ENCODE data around the gene SMIM20. TPM values are rescaled to one million over a fixed set of nuclear protein-coding genes. Genes with fewer than 3 reads are reported as not detected.
A peak's percentile ranks its signal among the peaks of the same experiment; 100 is the strongest.
"Not testable (repeated sequence)": the region's sequence is repeated elsewhere in the genome, so short reads cannot be mapped to it uniquely, and the experiment has no call there.

The SMIM20 gene
- 10 to 100 TPM; 12.2 to 17.1 (median 15.1) TPM for total RNA-seq

- H3K36me3 ChIP-seq, result no peaks in the 10 kb centered on the region
- 2% methylated on average over 57 of the region's 57 CpGs for WGBS
- peaks cover 23% of the 10 kb centered on the region for H3K4me1 ChIP-seq
- H3K4me3 ChIP-seq, result peak within 1 kb of the TSS; percentile 70
- peak within 1 kb of the TSS; percentile 85 for H3K27ac ChIP-seq
- TF ChIP-seq CTCF (IDR thresholded peaks at IDR 0.05) (no peak), EP300 (IDR thresholded peaks at IDR 0.05) (no peak), POLR2A (IDR thresholded peaks at IDR 0.05) (peak in 1 of 2 donors; percentile 53), POLR2AphosphoS5 (IDR thresholded peaks at IDR 0.05) (peak in 2 of 3 donors; percentile 24 to 54)
- DNase-seq (ENCODE audit: low spot score in 2 of 2), result peak; percentile 94 to 95
- no peaks in the 10 kb centered on the region for H3K27me3 ChIP-seq
- H3K9me3 ChIP-seq, result no peaks in the 10 kb centered on the region
Measured at GRCh38 chr4:25913851-25914669, at the start of gene SMIM20. TSS of gene SMIM20 (plus strand) at chr4:25914220. CDS start at chr4:25914314, 94 bp downstream.

GRCh38 chr4:25865586-25865985 lies 48.4 kb upstream of the SMIM20 start:
- H3K9me3 ChIP-seq, result no peaks in the 10 kb centered on the region
- H3K36me3 ChIP-seq, result no peaks in the 10 kb centered on the region
- no peak overlapping the region for H3K27ac ChIP-seq
- WGBS, result 46% methylated on average over 4 of the region's 4 CpGs
- TF ChIP-seq EP300 (IDR thresholded peaks at IDR 0.05), result no peak
- no peak for TF ChIP-seq POLR2A (IDR thresholded peaks at IDR 0.05)
- no peak for TF ChIP-seq CTCF (IDR thresholded peaks at IDR 0.05)
- TF ChIP-seq POLR2AphosphoS5 (IDR thresholded peaks at IDR 0.05), result no peak
- DNase-seq (ENCODE audit: low spot score in 2 of 2), result no peak
- H3K27me3 ChIP-seq, result no peaks in the 10 kb centered on the region
- H3K4me3 ChIP-seq, result no peak overlapping the region
- H3K4me1 ChIP-seq, result peaks cover 26% of the 10 kb centered on the region

- DNase-seq (ENCODE audit: low spot score in 2 of 2); H3K9me3 ChIP-seq; H3K27ac ChIP-seq; H3K27me3 ChIP-seq; H3K36me3 ChIP-seq; H3K4me3 ChIP-seq: not testable (repeated sequence)
- WGBS, result 91% methylated on average over 4 of the region's 4 CpGs
- peaks cover 18% of the 10 kb centered on the region for H3K4me1 ChIP-seq
Measured at GRCh38 chr4:25866401-25866800, 47.6 kb upstream of the SMIM20 start.

- WGBS, result 78% methylated on average over 6 of the region's 6 CpGs
- Histone ChIP-seq H3K27me3 (no peaks in the 10 kb centered on the region), H3K36me3 (no peaks in the 10 kb centered on the region), H3K27ac (no peak overlapping the region), H3K4me3 (no peak overlapping the region), H3K4me1 (peaks cover 6% of the 10 kb centered on the region), H3K9me3 (no peaks in the 10 kb centered on the region)
- TF ChIP-seq CTCF (IDR thresholded peaks at IDR 0.05) (no peak), POLR2A (IDR thresholded peaks at IDR 0.05) (no peak), EP300 (IDR thresholded peaks at IDR 0.05) (no peak), POLR2AphosphoS5 (IDR thresholded peaks at IDR 0.05) (no peak)
- no peak for DNase-seq (ENCODE audit: low spot score in 2 of 2)
Measured at GRCh38 chr4:25867781-25868294, 46.2 kb upstream of the SMIM20 start.

- H3K27me3 ChIP-seq, result no peaks in the 10 kb centered on the region
- DNase-seq (ENCODE audit: low spot score in 2 of 2), result no peak
- 96% methylated on average over 2 of the region's 2 CpGs for WGBS
- no peak overlapping the region for H3K27ac ChIP-seq
- no peak for TF ChIP-seq POLR2A (IDR thresholded peaks at IDR 0.05)
- no peak for TF ChIP-seq POLR2AphosphoS5 (IDR thresholded peaks at IDR 0.05)
- no peak for TF ChIP-seq CTCF (IDR thresholded peaks at IDR 0.05)
- no peak for TF ChIP-seq EP300 (IDR thresholded peaks at IDR 0.05)
- no peaks in the 10 kb centered on the region for H3K4me1 ChIP-seq
- no peaks in the 10 kb centered on the region for H3K9me3 ChIP-seq
- no peak overlapping the region for H3K4me3 ChIP-seq
- H3K36me3 ChIP-seq, result no peaks in the 10 kb centered on the region
Measured at GRCh38 chr4:25870081-25870480, 43.9 kb upstream of the SMIM20 start.
